ENCODE results near the gene ITPK1.

Gene ITPK1

GRCh38 chr14:92906823-92907222 lies 208.9 kb downstream of the ITPK1 start:
- no peak for TF ChIP-seq EZH2 (IDR thresholded peaks at IDR 0.05; ENCODE audit: borderline replicate concordance, low read depth, low read length, severe bottlenecking)
- TF ChIP-seq, protein P1, sequence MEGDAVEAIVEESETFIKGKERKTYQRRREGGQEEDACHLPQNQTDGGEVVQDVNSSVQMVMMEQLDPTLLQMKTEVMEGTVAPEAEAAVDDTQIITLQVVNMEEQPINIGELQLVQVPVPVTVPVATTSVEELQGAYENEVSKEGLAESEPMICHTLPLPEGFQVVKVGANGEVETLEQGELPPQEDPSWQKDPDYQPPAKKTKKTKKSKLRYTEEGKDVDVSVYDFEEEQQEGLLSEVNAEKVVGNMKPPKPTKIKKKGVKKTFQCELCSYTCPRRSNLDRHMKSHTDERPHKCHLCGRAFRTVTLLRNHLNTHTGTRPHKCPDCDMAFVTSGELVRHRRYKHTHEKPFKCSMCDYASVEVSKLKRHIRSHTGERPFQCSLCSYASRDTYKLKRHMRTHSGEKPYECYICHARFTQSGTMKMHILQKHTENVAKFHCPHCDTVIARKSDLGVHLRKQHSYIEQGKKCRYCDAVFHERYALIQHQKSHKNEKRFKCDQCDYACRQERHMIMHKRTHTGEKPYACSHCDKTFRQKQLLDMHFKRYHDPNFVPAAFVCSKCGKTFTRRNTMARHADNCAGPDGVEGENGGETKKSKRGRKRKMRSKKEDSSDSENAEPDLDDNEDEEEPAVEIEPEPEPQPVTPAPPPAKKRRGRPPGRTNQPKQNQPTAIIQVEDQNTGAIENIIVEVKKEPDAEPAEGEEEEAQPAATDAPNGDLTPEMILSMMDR (IDR thresholded peaks at IDR 0.05; ENCODE audit: borderline replicate concordance, extremely low read depth, low read length, poor library complexity, severe bottlenecking): no peak
- Histone ChIP-seq H3K9me3 (ENCODE audit: insufficient read depth, low read length, severe bottlenecking) (no peaks in the 10 kb centered on the region), H3K4me2 (ENCODE audit: insufficient read depth, low read length) (no peak overlapping the region), H3K4me3 (ENCODE audit: low read depth in 1 of 2, low read length in 2 of 2) (no peak overlapping the region), H3K9ac (ENCODE audit: low read depth, low read length) (no peak overlapping the region), H3K79me2 (ENCODE audit: insufficient read depth, low read length) (no peaks in the 10 kb centered on the region), H2AFZ (ENCODE audit: low read depth, low read length) (no peak overlapping the region), H3K27ac (ENCODE audit: low read length) (no peak overlapping the region), H3K36me3 (ENCODE audit: insufficient read depth, low read length) (no peaks in the 10 kb centered on the region), H3K27me3 (ENCODE audit: insufficient read depth, low read length, poor library complexity) (no peaks in the 10 kb centered on the region), H3K4me1 (ENCODE audit: insufficient read depth, low read length) (no peaks in the 10 kb centered on the region), H4K20me1 (ENCODE audit: insufficient read depth, low read length) (peaks cover 4% of the 10 kb centered on the region)
- DNase-seq (no peak), ATAC-seq (ENCODE audit: insufficient read depth, low read depth) (no peak)

GRCh38 chr14:92906420-92906819 lies 209.3 kb downstream of the ITPK1 start:
- Histone ChIP-seq H2AFZ (ENCODE audit: low read depth, low read length) (no peak overlapping the region), H3K4me2 (ENCODE audit: insufficient read depth, low read length) (no peak overlapping the region), H3K4me1 (ENCODE audit: insufficient read depth, low read length) (no peaks in the 10 kb centered on the region), H4K20me1 (ENCODE audit: insufficient read depth, low read length) (peaks cover 4% of the 10 kb centered on the region), H3K4me3 (ENCODE audit: low read depth in 1 of 2, low read length in 2 of 2) (no peak overlapping the region), H3K9ac (ENCODE audit: low read depth, low read length) (no peak overlapping the region), H3K27ac (ENCODE audit: low read length) (no peak overlapping the region), H3K9me3 (ENCODE audit: insufficient read depth, low read length, severe bottlenecking) (no peaks in the 10 kb centered on the region), H3K27me3 (ENCODE audit: insufficient read depth, low read length, poor library complexity) (no peaks in the 10 kb centered on the region), H3K36me3 (ENCODE audit: insufficient read depth, low read length) (no peaks in the 10 kb centered on the region), H3K79me2 (ENCODE audit: insufficient read depth, low read length) (no peaks in the 10 kb centered on the region)
- TF ChIP-seq EZH2 (IDR thresholded peaks at IDR 0.05; ENCODE audit: borderline replicate concordance, low read depth, low read length, severe bottlenecking): no peak
- TF ChIP-seq, protein P1 (IDR thresholded peaks at IDR 0.05; ENCODE audit: borderline replicate concordance, extremely low read depth, low read length, poor library complexity, severe bottlenecking): no peak
- no peak for ATAC-seq (ENCODE audit: insufficient read depth, low read depth)
- no peak for DNase-seq

DNA sequence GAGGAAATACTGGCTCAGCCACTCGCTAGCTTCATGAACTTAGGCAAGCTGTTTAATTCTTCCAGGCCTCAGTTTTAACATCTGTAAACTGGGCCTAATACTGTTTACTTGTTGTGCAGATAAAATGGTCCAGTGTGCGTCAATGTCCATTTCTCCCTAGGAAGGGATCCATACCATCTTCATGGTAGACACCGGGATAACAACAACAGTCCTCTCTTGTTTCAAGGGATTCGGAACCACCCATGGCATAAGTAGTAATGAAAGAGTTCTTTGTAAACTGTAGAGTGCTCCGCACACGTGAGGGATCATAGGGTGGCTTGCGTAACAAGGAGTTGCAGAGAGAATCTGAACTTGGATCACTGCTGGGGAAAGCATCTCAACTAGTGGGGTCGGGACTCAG lies 210.1 kb downstream of the ITPK1 start:
- H3K4me1 ChIP-seq (ENCODE audit: insufficient read depth, low read length): no peaks in the 10 kb centered on the region
- ATAC-seq (ENCODE audit: insufficient read depth, low read depth) (no peak), DNase-seq (no peak)
- no peak overlapping the region for H3K4me3 ChIP-seq (ENCODE audit: low read depth in 1 of 2, low read length in 2 of 2)
- H3K9ac ChIP-seq (ENCODE audit: low read depth, low read length): no peak overlapping the region
- no peak for TF ChIP-seq EZH2 (IDR thresholded peaks at IDR 0.05; ENCODE audit: borderline replicate concordance, low read depth, low read length, severe bottlenecking)
- TF ChIP-seq, protein P1 (IDR thresholded peaks at IDR 0.05; ENCODE audit: borderline replicate concordance, extremely low read depth, low read length, poor library complexity, severe bottlenecking): no peak
- H2AFZ ChIP-seq (ENCODE audit: low read depth, low read length): no peak overlapping the region
- no peak overlapping the region for H3K4me2 ChIP-seq (ENCODE audit: insufficient read depth, low read length)
- H3K36me3 ChIP-seq (ENCODE audit: insufficient read depth, low read length): no peaks in the 10 kb centered on the region
- H3K27ac ChIP-seq (ENCODE audit: low read length): no peak overlapping the region
- H3K79me2 ChIP-seq (ENCODE audit: insufficient read depth, low read length): no peaks in the 10 kb centered on the region
- H4K20me1 ChIP-seq (ENCODE audit: insufficient read depth, low read length): peaks cover 4% of the 10 kb centered on the region
- no peaks in the 10 kb centered on the region for H3K27me3 ChIP-seq (ENCODE audit: insufficient read depth, low read length, poor library complexity)
- H3K9me3 ChIP-seq (ENCODE audit: insufficient read depth, low read length, severe bottlenecking): no peaks in the 10 kb centered on the region

- H3K9me3 ChIP-seq (ENCODE audit: insufficient read depth, low read length, severe bottlenecking): no peaks in the 10 kb centered on the region
- no peaks in the 10 kb centered on the region for H3K79me2 ChIP-seq (ENCODE audit: insufficient read depth, low read length)
- H3K27me3 ChIP-seq (ENCODE audit: insufficient read depth, low read length, poor library complexity): no peaks in the 10 kb centered on the region
- no peaks in the 10 kb centered on the region for H3K36me3 ChIP-seq (ENCODE audit: insufficient read depth, low read length)
- no peak overlapping the region for H2AFZ ChIP-seq (ENCODE audit: low read depth, low read length)
- no peak overlapping the region for H3K4me3 ChIP-seq (ENCODE audit: low read depth in 1 of 2, low read length in 2 of 2)
- no peak for ATAC-seq (ENCODE audit: insufficient read depth, low read depth)
- no peak overlapping the region for H3K27ac ChIP-seq (ENCODE audit: low read length)
- no peak for TF ChIP-seq EZH2 (IDR thresholded peaks at IDR 0.05; ENCODE audit: borderline replicate concordance, low read depth, low read length, severe bottlenecking)
- TF ChIP-seq, protein P1 (IDR thresholded peaks at IDR 0.05; ENCODE audit: borderline replicate concordance, extremely low read depth, low read length, poor library complexity, severe bottlenecking): no peak
- no peak for DNase-seq
- no peak overlapping the region for H3K9ac ChIP-seq (ENCODE audit: low read depth, low read length)
- H4K20me1 ChIP-seq (ENCODE audit: insufficient read depth, low read length): peaks cover 4% of the 10 kb centered on the region
- H3K4me2 ChIP-seq (ENCODE audit: insufficient read depth, low read length): no peak overlapping the region
- H3K4me1 ChIP-seq (ENCODE audit: insufficient read depth, low read length): no peaks in the 10 kb centered on the region
Measured at GRCh38 chr14:92903359-92903758, 212.4 kb downstream of the ITPK1 start.

Measured in DND-41 (cell line).